Gastroesophageal sphincter (tissue), 4 donors: ENCODE results near the gene ACOT4. TPM values are rescaled to one million over a fixed set of nuclear protein-coding genes. Genes with fewer than 3 reads are reported as not detected.
"Not testable (repeated sequence)": the region's sequence is repeated elsewhere in the genome, so short reads cannot be mapped to it uniquely, and the experiment has no call there.

ENCODE experiments used
- ATAC-seq: fragments of 150-250 bp; one replicate; pipeline ENCODE4 v1.9.1; 2016; ENCODE audit warnings: mild to moderate bottlenecking, moderate library complexity
- H3K27ac ChIP-seq, 4 donors: fragments of 200-600 bp; sonication (generic) in 3 of 4; 1 replicate in 3 of 4; 2 replicates in 1 of 4; pipeline ENCODE4 v1.5.1; 2016 to 2019
- H3K27me3 ChIP-seq: fragments of 200-600 bp; sonication (generic); one replicate; pipeline ENCODE4 v1.5.1; 2019
- H3K36me3 ChIP-seq, 2 donors: fragments of 200-600 bp; sonication (generic); one replicate each; pipeline ENCODE4 v1.5.1; 2019; ENCODE audit warnings: control low read depth in 1 of 2
- H3K4me1 ChIP-seq, 3 donors: fragments of 200-600 bp; sonication (generic); 1 replicate in 2 of 3; 2 replicates in 1 of 3; pipeline ENCODE4 v1.5.1; 2016 to 2019; ENCODE audit warnings: control low read depth in 2 of 3
- H3K4me3 ChIP-seq, 2 donors: fragments of 200-600 bp; sonication (generic); one replicate each; pipeline ENCODE4 v1.5.1; 2019; ENCODE audit warnings: mild to moderate bottlenecking in 1 of 2, moderate library complexity in 1 of 2
- H3K9me3 ChIP-seq, 3 donors: fragments of 200-600 bp; sonication (generic); one replicate each; pipeline ENCODE4 v1.5.1; 2017 to 2019; ENCODE audit warnings: control low read depth in 2 of 3
- CTCF ChIP-seq, 4 experiments: fragments of 200-600 bp in 2 of 4; fragments of 450-650 bp in 2 of 4; sonication (generic) in 1 of 4; IDR thresholded peaks; one replicate each; pipeline ENCODE4 v1.5.1; 2017 to 2019; ENCODE audit warnings: antibody characterized with exemption in 4 of 4, mild to moderate bottlenecking in 2 of 4, moderate library complexity in 2 of 4
- EP300 ChIP-seq: sonication (generic); formaldehyde crosslinking; IDR thresholded peaks from one replicate; pipeline ENCODE4 v1.6.1; 2017; ENCODE audit warnings: antibody characterized with exemption, mild to moderate bottlenecking
- POLR2A ChIP-seq, 2 donors: fragments of 450-650 bp; IDR thresholded peaks; one replicate each; pipeline ENCODE4 v1.6.1; 2017; ENCODE audit warnings: antibody characterized with exemption in 2 of 2, mild to moderate bottlenecking in 2 of 2, moderate library complexity in 1 of 2
- POLR2AphosphoS5 ChIP-seq: sonication (generic); formaldehyde crosslinking; IDR thresholded peaks from one replicate; pipeline ENCODE4 v1.6.1; 2017; ENCODE audit warnings: antibody characterized with exemption
- WGBS, 2 donors: methylation state at CpG; one replicate each; pipeline ENCODE4 v1.1.5; 2018; ENCODE audit warnings: low coverage in 1 of 2; 5-methylcytosine and 5-hydroxymethylcytosine counted together
- total RNA-seq, 4 donors: library from RNA; depleted of rRNA; stranded (reverse); fragments of >200 nt; gene quantifications; one replicate each; pipeline ENCODE4 v1.1.0, GENCODE V29; 2016

ACOT4 gene
- total RNA-seq, 4 donors from 2014 or later, result 0.31 to 0.50 TPM; not detected in 2

- TF ChIP-seq CTCF (IDR thresholded peaks at IDR 0.05) (no peak), EP300 (no peak), POLR2A (IDR thresholded peaks at IDR 0.05) (no peak), POLR2AphosphoS5 (no peak)
- H3K27me3 ChIP-seq, result no peaks in the 10 kb centered on the region
- no peaks in the 10 kb centered on the region for H3K36me3 ChIP-seq
- 80 to 100% methylated on average over 1 of the region's 1 CpG for WGBS, 2 donors
- no peak overlapping the region for H3K27ac ChIP-seq
- H3K4me1 ChIP-seq, result peaks cover 0 to 11% (median 0%) of the 10 kb centered on the region in 3 donors
- no peak overlapping the region for H3K4me3 ChIP-seq
- no peak for ATAC-seq
- no peaks in the 10 kb centered on the region for H3K9me3 ChIP-seq
These were observed 3.0 kb upstream of the ACOT4 start for GRCh38 chr14:73588695-73589094.

GRCh38 chr14:73589116-73589515 is 2.6 kb upstream of the ACOT4 start:
- Histone ChIP-seq H3K4me1 (peaks cover 0 to 11% (median 0%) of the 10 kb centered on the region in 3 donors), H3K27me3 (no peaks in the 10 kb centered on the region), H3K27ac (no peak overlapping the region), H3K9me3 (no peaks in the 10 kb centered on the region), H3K36me3 (no peaks in the 10 kb centered on the region), H3K4me3 (no peak overlapping the region)
- 77 to 97% methylated on average over 3 of the region's 4 CpGs for WGBS, 2 donors
- ATAC-seq, result no peak
- no peak for TF ChIP-seq EP300
- no peak for TF ChIP-seq CTCF (IDR thresholded peaks at IDR 0.05)
- no peak for TF ChIP-seq POLR2AphosphoS5
- TF ChIP-seq POLR2A (IDR thresholded peaks at IDR 0.05), result no peak

GRCh38 chr14:73590673-73591004 is 1.0 kb upstream of the ACOT4 start:
- not testable (repeated sequence) for H3K9me3 ChIP-seq, H3K36me3 ChIP-seq, H3K27me3 ChIP-seq, H3K4me3 ChIP-seq, ATAC-seq, H3K27ac ChIP-seq
- H3K4me1 ChIP-seq, result peaks cover 0 to 11% (median 0%) of the 10 kb centered on the region in 3 donors
- 90% methylated on average over 4 of the region's 32 CpGs; no CpG with 5 or more reads in 1 of the 2 donors for WGBS, 2 donors

GRCh38 chr14:73594491-73594890 is 2.8 kb downstream of the ACOT4 start:
- Histone ChIP-seq H3K36me3 (peaks cover 0 to 5% of the 10 kb centered on the region in 2 donors), H3K9me3 (no peaks in the 10 kb centered on the region), H3K4me3 (no peak overlapping the region), H3K27me3 (no peaks in the 10 kb centered on the region), H3K4me1 (peaks cover 0 to 11% (median 0%) of the 10 kb centered on the region in 3 donors), H3K27ac (no peak overlapping the region)
- 92% methylated on average over 9 of the region's 9 CpGs; no CpG with 5 or more reads in 1 of the 2 donors for WGBS, 2 donors
- TF ChIP-seq POLR2A (IDR thresholded peaks at IDR 0.05), result no peak
- TF ChIP-seq POLR2AphosphoS5, result no peak
- ATAC-seq, result no peak

- ATAC-seq, result no peak
- TF ChIP-seq EP300 (no peak), POLR2AphosphoS5 (no peak), CTCF (IDR thresholded peaks at IDR 0.05) (no peak), POLR2A (IDR thresholded peaks at IDR 0.05) (no peak)
- Histone ChIP-seq H3K4me3 (no peak overlapping the region), H3K9me3 (no peaks in the 10 kb centered on the region), H3K4me1 (no peaks in the 10 kb centered on the region), H3K36me3 (peaks cover 0 to 5% of the 10 kb centered on the region in 2 donors), H3K27me3 (no peaks in the 10 kb centered on the region), H3K27ac (no peak overlapping the region)
These were observed 7.8 kb downstream of the ACOT4 start for GRCh38 chr14:73599499-73599898.

GRCh38 chr14:73602994-73603393 is 11.3 kb downstream of the ACOT4 start:
- Histone ChIP-seq H3K27ac (no peak overlapping the region), H3K4me3 (no peak overlapping the region), H3K9me3 (no peaks in the 10 kb centered on the region), H3K27me3 (no peaks in the 10 kb centered on the region), H3K4me1 (no peaks in the 10 kb centered on the region), H3K36me3 (no peaks in the 10 kb centered on the region)
- no peak for ATAC-seq
- TF ChIP-seq CTCF (IDR thresholded peaks at IDR 0.05), result no peak
- no peak for TF ChIP-seq POLR2A (IDR thresholded peaks at IDR 0.05)
- no peak for TF ChIP-seq EP300
- TF ChIP-seq POLR2AphosphoS5, result no peak
- 78 to 79% methylated on average over 3 of the region's 3 CpGs for WGBS, 2 donors
